Ovary (tissue), 3 donors: ENCODE measurements around the gene RACK1.

ENCODE experiments used
- EP300 ChIP-seq: sonication (generic); formaldehyde crosslinking; IDR thresholded peaks from one replicate; pipeline ENCODE4 v1.6.1; 2017; ENCODE audit warnings: antibody characterized with exemption
- POLR2A ChIP-seq: fragments of 450-650 bp; IDR thresholded peaks from one replicate; pipeline ENCODE4 v1.6.1; 2017; ENCODE audit warnings: antibody characterized with exemption, mild to moderate bottlenecking, moderate library complexity
- TF ChIP-seq, protein P1 (sequence below), 3 donors: fragments of 450-650 bp in 2 of 3; fragments of 200-600 bp in 1 of 3; IDR thresholded peaks; one replicate each; pipeline versions ENCODE4 v1.5.1 to v1.8.0; 2016 to 2022; ENCODE audit warnings: antibody characterized with exemption in 3 of 3, mild to moderate bottlenecking in 1 of 3
- donor health status: DM: no; HTN: no; CAD: no.

GRCh38 chr5:181220178-181220515 lies 23.6 kb downstream of the RACK1 start:
- TF ChIP-seq, protein P1, sequence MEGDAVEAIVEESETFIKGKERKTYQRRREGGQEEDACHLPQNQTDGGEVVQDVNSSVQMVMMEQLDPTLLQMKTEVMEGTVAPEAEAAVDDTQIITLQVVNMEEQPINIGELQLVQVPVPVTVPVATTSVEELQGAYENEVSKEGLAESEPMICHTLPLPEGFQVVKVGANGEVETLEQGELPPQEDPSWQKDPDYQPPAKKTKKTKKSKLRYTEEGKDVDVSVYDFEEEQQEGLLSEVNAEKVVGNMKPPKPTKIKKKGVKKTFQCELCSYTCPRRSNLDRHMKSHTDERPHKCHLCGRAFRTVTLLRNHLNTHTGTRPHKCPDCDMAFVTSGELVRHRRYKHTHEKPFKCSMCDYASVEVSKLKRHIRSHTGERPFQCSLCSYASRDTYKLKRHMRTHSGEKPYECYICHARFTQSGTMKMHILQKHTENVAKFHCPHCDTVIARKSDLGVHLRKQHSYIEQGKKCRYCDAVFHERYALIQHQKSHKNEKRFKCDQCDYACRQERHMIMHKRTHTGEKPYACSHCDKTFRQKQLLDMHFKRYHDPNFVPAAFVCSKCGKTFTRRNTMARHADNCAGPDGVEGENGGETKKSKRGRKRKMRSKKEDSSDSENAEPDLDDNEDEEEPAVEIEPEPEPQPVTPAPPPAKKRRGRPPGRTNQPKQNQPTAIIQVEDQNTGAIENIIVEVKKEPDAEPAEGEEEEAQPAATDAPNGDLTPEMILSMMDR (IDR thresholded peaks at IDR 0.05): no peak
- TF ChIP-seq POLR2A (no peak), EP300 (no peak)
